ENCODE data around the gene GPR132. TPM values are rescaled to one million over a fixed set of nuclear protein-coding genes. Genes with fewer than 3 reads are reported as not detected.
A peak's percentile ranks its signal among the peaks of the same experiment; 100 is the strongest.

The GPR132 gene
- total and polyA plus RNA-seq, 8 donors: under 0.01 to 11.1 (median 1.3) TPM

DNA sequence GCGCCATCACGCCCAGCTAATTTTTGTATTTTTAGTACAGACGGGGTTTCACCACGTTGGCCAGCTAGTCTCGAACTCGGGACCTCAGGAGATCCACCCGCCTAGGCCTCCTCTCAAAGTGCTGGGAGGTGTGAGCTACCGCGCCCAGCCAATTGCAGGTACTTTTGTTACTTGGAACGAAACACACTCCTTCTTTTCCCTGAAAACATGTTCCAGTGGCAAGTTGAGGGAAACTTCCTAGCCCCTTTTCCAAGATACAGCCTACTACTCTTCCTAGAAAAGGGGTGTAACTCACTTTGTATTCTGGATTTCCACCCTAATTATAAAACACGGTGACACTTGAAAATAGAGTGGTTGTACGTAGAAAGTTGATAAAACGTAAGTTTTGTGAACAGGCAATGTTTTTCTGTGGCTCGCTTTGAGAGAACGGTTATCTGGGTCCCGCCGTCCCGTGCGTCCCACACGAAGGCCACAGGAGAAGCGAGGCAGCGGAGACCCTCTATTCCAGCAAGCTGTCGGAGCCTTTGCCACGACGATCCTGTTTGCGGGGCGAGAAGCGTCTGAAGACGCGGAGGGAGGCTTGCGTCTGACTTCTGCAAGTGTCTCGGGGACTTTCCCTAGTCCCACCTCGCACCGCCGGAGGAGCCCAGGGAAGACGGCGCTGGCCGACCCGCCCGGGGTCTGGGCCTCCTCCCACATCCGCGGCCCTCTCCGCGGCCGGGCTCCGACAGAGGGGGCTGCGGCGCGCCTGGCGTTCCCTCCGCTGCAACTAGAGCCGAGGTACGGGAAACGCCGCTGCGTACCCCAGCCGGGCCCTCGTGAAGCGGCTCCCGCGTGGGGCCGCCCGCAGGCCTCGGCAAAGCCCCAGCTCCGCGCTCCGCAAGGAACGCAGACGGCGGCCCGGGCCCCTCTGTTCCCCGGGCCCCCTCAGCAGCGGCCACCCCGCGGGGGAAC, 45.1 kb downstream of the GPR132 start:
- Histone ChIP-seq H3K4me1 (peaks cover 22 to 64% (median 37%) of the 10 kb centered on the region in 4 donors), H3K9me3 (no peaks in the 10 kb centered on the region), H3K4me3 (peak overlapping the region; percentile 89 to 95 (median 94)), H3K36me3 (no peaks in the 10 kb centered on the region), H3K27ac (peak overlapping the region; percentile 69 to 94 (median 87)), H3K27me3 (no peaks in the 10 kb centered on the region)
- peak; percentile 39 to 78 for DNase-seq
- 4 to 11% (median 5%) methylated on average over 31 to 75 of the region's 75 CpGs for WGBS, 5 donors
- TF ChIP-seq POLR2A (IDR thresholded peaks at IDR 0.05): no peak
- no peak for TF ChIP-seq EP300 (IDR thresholded peaks at IDR 0.05)
- TF ChIP-seq POLR2AphosphoS5 (IDR thresholded peaks at IDR 0.05): no peak
- TF ChIP-seq CTCF (IDR thresholded peaks at IDR 0.05): no peak
- intact Hi-C loops (cut with DNase I; ENCODE audit: low total_unique reads): loop anchor here (5.0 kb wide), 1 partner anchor 43 kb away; the partner anchor contains the start of gene AHNAK2

GRCh38 chr14:105018414-105018813, 46.8 kb downstream of the GPR132 start:
- intact Hi-C loops (cut with DNase I; ENCODE audit: low total_unique reads): no loop called here
- DNase-seq: no peak
- TF ChIP-seq POLR2A (IDR thresholded peaks at IDR 0.05) (no peak), POLR2AphosphoS5 (IDR thresholded peaks at IDR 0.05) (no peak), CTCF (IDR thresholded peaks at IDR 0.05) (no peak), EP300 (IDR thresholded peaks at IDR 0.05) (no peak)
- Histone ChIP-seq H3K4me3 (no peak overlapping the region), H3K36me3 (no peaks in the 10 kb centered on the region), H3K27ac (no peak overlapping the region), H3K9me3 (no peaks in the 10 kb centered on the region), H3K27me3 (no peaks in the 10 kb centered on the region), H3K4me1 (peaks cover 22 to 62% (median 41%) of the 10 kb centered on the region in 4 donors)
- WGBS, 5 donors: 77 to 90% (median 84%) methylated on average over 4 of the region's 4 CpGs

GRCh38 chr14:105015905-105016304, 49.3 kb downstream of the GPR132 start:
- H3K36me3 ChIP-seq: peaks cover 6 to 9% (median 8%) of the 10 kb centered on the region in 4 donors
- no peak overlapping the region for H3K4me3 ChIP-seq
- intact Hi-C loops (cut with DNase I; ENCODE audit: low total_unique reads): no loop called here
- no peak for DNase-seq
- TF ChIP-seq CTCF (IDR thresholded peaks at IDR 0.05) (no peak), EP300 (IDR thresholded peaks at IDR 0.05) (no peak), POLR2AphosphoS5 (IDR thresholded peaks at IDR 0.05) (no peak), POLR2A (IDR thresholded peaks at IDR 0.05) (no peak)
- WGBS, 5 donors: 65 to 75% (median 69%) methylated on average over 6 of the region's 6 CpGs
- no peak overlapping the region for H3K27ac ChIP-seq
- H3K4me1 ChIP-seq: peaks cover 14 to 65% (median 43%) of the 10 kb centered on the region in 4 donors
- no peaks in the 10 kb centered on the region for H3K27me3 ChIP-seq
- no peaks in the 10 kb centered on the region for H3K9me3 ChIP-seq

- Histone ChIP-seq H3K9me3 (no peaks in the 10 kb centered on the region), H3K27me3 (no peaks in the 10 kb centered on the region), H3K4me1 (peaks cover 14 to 62% (median 40%) of the 10 kb centered on the region in 4 donors), H3K36me3 (peaks cover 8 to 16% (median 14%) of the 10 kb centered on the region in 4 donors), H3K4me3 (no peak overlapping the region), H3K27ac (no peak overlapping the region)
- DNase-seq: no peak
- WGBS, 5 donors: 67 to 86% (median 77%) methylated on average over 9 of the region's 9 CpGs
- TF ChIP-seq CTCF (IDR thresholded peaks at IDR 0.05): no peak
- no peak for TF ChIP-seq POLR2AphosphoS5 (IDR thresholded peaks at IDR 0.05)
- TF ChIP-seq EP300 (IDR thresholded peaks at IDR 0.05): no peak
- TF ChIP-seq POLR2A (IDR thresholded peaks at IDR 0.05): no peak
- intact Hi-C loops (cut with DNase I; ENCODE audit: low total_unique reads): no loop called here
Observed at GRCh38 chr14:105015242-105015641, 50.0 kb downstream of the GPR132 start.

All from stomach (tissue), 9 donors.